ENCODE data around the gene CNTN4.

Gene CNTN4

DNA sequence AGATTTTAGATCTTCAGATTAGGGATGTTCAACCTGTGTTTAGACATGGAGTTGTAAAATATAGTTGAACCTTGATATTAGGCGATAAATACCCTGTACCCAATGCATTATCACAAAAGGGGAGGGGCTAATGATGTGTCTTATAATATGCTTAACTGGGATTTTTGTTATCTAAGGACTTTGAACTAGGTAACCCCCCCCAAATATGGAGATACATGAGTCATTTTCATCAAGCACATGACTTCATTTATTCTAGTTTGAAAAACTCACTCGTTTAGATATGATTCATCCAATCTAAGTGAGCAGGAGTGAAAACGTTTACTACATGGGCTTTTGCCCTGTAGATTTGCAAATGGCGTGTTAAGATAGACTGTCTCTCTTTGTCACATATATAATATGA is 799.2 kb downstream of the CNTN4 start:
- H3K9ac ChIP-seq (ENCODE audit: low read length): no peak overlapping the region
- no peak for TF ChIP-seq EZH2phosphoT487 (IDR thresholded peaks at IDR 0.05; ENCODE audit: low read depth)
- TF ChIP-seq, protein P1, sequence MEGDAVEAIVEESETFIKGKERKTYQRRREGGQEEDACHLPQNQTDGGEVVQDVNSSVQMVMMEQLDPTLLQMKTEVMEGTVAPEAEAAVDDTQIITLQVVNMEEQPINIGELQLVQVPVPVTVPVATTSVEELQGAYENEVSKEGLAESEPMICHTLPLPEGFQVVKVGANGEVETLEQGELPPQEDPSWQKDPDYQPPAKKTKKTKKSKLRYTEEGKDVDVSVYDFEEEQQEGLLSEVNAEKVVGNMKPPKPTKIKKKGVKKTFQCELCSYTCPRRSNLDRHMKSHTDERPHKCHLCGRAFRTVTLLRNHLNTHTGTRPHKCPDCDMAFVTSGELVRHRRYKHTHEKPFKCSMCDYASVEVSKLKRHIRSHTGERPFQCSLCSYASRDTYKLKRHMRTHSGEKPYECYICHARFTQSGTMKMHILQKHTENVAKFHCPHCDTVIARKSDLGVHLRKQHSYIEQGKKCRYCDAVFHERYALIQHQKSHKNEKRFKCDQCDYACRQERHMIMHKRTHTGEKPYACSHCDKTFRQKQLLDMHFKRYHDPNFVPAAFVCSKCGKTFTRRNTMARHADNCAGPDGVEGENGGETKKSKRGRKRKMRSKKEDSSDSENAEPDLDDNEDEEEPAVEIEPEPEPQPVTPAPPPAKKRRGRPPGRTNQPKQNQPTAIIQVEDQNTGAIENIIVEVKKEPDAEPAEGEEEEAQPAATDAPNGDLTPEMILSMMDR (IDR thresholded peaks at IDR 0.05; ENCODE audit: low read depth, low read length): no peak
- no peak overlapping the region for H3K4me3 ChIP-seq (ENCODE audit: low read length)
- no peak overlapping the region for H3K27ac ChIP-seq (ENCODE audit: low read length)
- H3K79me2 ChIP-seq (ENCODE audit: low read length): no peaks in the 10 kb centered on the region
- no peaks in the 10 kb centered on the region for H3K27me3 ChIP-seq (ENCODE audit: low read depth, low read length)
- no peaks in the 10 kb centered on the region for H3K9me3 ChIP-seq (ENCODE audit: insufficient read depth, low read length)
- H3K4me1 ChIP-seq (ENCODE audit: low read length): peaks cover 13% of the 10 kb centered on the region
- H2AFZ ChIP-seq (ENCODE audit: low read depth, low read length): peak overlapping the region; percentile 64
- H4K20me1 ChIP-seq (ENCODE audit: insufficient read depth, low read length): no peaks in the 10 kb centered on the region
- peak overlapping the region; percentile 18 for H3K4me2 ChIP-seq (ENCODE audit: low read length)
- H3K36me3 ChIP-seq (replicated peaks; ENCODE audit: low read depth, low read length): no peaks in the 10 kb centered on the region

DNA sequence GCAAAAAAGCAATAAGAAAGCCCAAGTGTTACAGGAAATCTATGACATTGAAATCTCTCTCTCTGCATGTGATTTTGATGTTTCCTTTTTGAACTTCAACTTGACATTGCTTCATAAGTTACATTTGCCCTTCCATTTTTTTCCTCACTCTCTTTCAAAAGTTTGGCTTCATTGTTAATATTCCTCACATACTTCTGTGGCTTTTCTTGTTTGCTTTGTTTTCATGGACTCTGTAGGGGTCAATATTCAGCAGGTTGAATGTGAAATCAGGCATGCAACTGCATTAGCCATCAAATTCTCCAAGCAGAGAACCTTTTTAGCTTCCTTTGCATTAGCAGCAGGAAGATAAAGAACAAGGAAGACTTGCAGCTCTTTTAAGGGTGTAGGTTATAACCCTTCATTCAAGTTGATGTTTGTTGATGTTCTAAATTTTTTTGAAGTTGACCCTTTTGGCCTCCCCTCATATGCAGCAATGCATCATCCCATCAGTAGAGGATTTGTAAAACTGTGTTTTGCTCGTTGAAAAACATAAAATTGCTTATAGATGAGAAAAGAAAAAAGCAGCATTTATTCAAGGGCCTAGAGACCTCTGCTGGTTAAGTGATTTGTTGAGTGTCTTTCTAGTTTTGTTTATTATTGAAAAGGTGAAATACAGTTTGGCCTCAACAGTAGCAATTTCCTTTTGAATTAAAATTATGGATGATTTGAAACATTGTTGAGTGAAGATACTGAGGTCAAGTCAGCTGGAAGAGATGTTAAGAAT is 800.1 kb downstream of the CNTN4 start:
- Histone ChIP-seq H3K9ac (ENCODE audit: low read length) (no peak overlapping the region), H2AFZ (ENCODE audit: low read depth, low read length) (no peak overlapping the region), H4K20me1 (ENCODE audit: insufficient read depth, low read length) (no peaks in the 10 kb centered on the region), H3K27me3 (ENCODE audit: low read depth, low read length) (no peaks in the 10 kb centered on the region), H3K79me2 (ENCODE audit: low read length) (no peaks in the 10 kb centered on the region), H3K4me3 (ENCODE audit: low read length) (no peak overlapping the region), H3K36me3 (replicated peaks; ENCODE audit: low read depth, low read length) (no peaks in the 10 kb centered on the region), H3K4me2 (ENCODE audit: low read length) (no peak overlapping the region), H3K9me3 (ENCODE audit: insufficient read depth, low read length) (no peaks in the 10 kb centered on the region), H3K4me1 (ENCODE audit: low read length) (peaks cover 13% of the 10 kb centered on the region), H3K27ac (ENCODE audit: low read length) (no peak overlapping the region)
- TF ChIP-seq EZH2phosphoT487 (IDR thresholded peaks at IDR 0.05; ENCODE audit: low read depth): no peak
- TF ChIP-seq, protein P1 (IDR thresholded peaks at IDR 0.05; ENCODE audit: low read depth, low read length): peak; percentile 33

- Histone ChIP-seq H4K20me1 (ENCODE audit: insufficient read depth, low read length) (no peaks in the 10 kb centered on the region), H3K36me3 (replicated peaks; ENCODE audit: low read depth, low read length) (no peaks in the 10 kb centered on the region), H3K4me2 (ENCODE audit: low read length) (no peak overlapping the region), H2AFZ (ENCODE audit: low read depth, low read length) (no peak overlapping the region), H3K27me3 (ENCODE audit: low read depth, low read length) (no peaks in the 10 kb centered on the region), H3K79me2 (ENCODE audit: low read length) (no peaks in the 10 kb centered on the region), H3K27ac (ENCODE audit: low read length) (no peak overlapping the region), H3K9ac (ENCODE audit: low read length) (no peak overlapping the region), H3K4me1 (ENCODE audit: low read length) (no peaks in the 10 kb centered on the region), H3K4me3 (ENCODE audit: low read length) (no peak overlapping the region), H3K9me3 (ENCODE audit: insufficient read depth, low read length) (no peaks in the 10 kb centered on the region)
- TF ChIP-seq, protein P1 (IDR thresholded peaks at IDR 0.05; ENCODE audit: low read depth, low read length): no peak
- TF ChIP-seq EZH2phosphoT487 (IDR thresholded peaks at IDR 0.05; ENCODE audit: low read depth): no peak
Measured at GRCh38 chr3:2904054-2904453, 805.4 kb downstream of the CNTN4 start.

GRCh38 chr3:2908693-2909351 is 810.2 kb downstream of the CNTN4 start:
- no peak overlapping the region for H3K4me2 ChIP-seq (ENCODE audit: low read length)
- no peak for TF ChIP-seq EZH2phosphoT487 (IDR thresholded peaks at IDR 0.05; ENCODE audit: low read depth)
- TF ChIP-seq, protein P1 (IDR thresholded peaks at IDR 0.05; ENCODE audit: low read depth, low read length): no peak

More at GRCh38 chr3:2908693-2909351, 810.2 kb downstream of the CNTN4 start:
- H3K36me3 ChIP-seq (replicated peaks; ENCODE audit: low read depth, low read length): no peaks in the 10 kb centered on the region
- no peaks in the 10 kb centered on the region for H3K9me3 ChIP-seq (ENCODE audit: insufficient read depth, low read length)
- H3K27ac ChIP-seq (ENCODE audit: low read length): no peak overlapping the region
- H3K4me3 ChIP-seq (ENCODE audit: low read length): no peak overlapping the region
- H3K79me2 ChIP-seq (ENCODE audit: low read length): no peaks in the 10 kb centered on the region
- H3K27me3 ChIP-seq (ENCODE audit: low read depth, low read length): no peaks in the 10 kb centered on the region
- H3K9ac ChIP-seq (ENCODE audit: low read length): no peak overlapping the region
- no peaks in the 10 kb centered on the region for H4K20me1 ChIP-seq (ENCODE audit: insufficient read depth, low read length)
- peaks cover 7% of the 10 kb centered on the region for H3K4me1 ChIP-seq (ENCODE audit: low read length)
- H2AFZ ChIP-seq (ENCODE audit: low read depth, low read length): no peak overlapping the region

Measured in OCI-LY3 (cell line).